H1 (cell line): ENCODE measurements around the gene PMEPA1.

Experiments used
- BRCA1 ChIP-seq: IDR thresholded peaks from 2 replicates; pipeline ENCODE4 v1.6.1; 2012; ENCODE audit warnings: low read depth, low read length, improper control_type of control experiment
- CHD2 ChIP-seq: IDR thresholded peaks from 2 replicates; pipeline ENCODE4 v1.6.1; 2012; ENCODE audit warnings: low read length, improper control_type of control experiment
- CTCF ChIP-seq, 3 experiments: IDR thresholded peaks; 1 replicate in 2 of 3; 2 replicates in 1 of 3; pipeline versions ENCODE4 v1.5.1 to v1.6.1; 2011; ENCODE audit warnings: low read length in 3 of 3, mild to moderate bottlenecking in 3 of 3, inconsistent platforms in 2 of 3, low read depth in 1 of 3, moderate library complexity in 1 of 3; ENCODE audit not compliant: insufficient read depth in 1 of 3; ENCODE audit errors: control extremely low read depth in 1 of 3
- POLR2A ChIP-seq, 2 experiments: IDR thresholded peaks; 1 replicate in 1 of 2; 2 replicates in 1 of 2; pipeline ENCODE4 v1.6.1; 2011; ENCODE audit warnings: low read depth in 2 of 2, low read length in 2 of 2, mild to moderate bottlenecking in 2 of 2; ENCODE audit errors: control extremely low read depth in 1 of 2
- POLR2AphosphoS5 ChIP-seq: IDR thresholded peaks from 2 replicates; pipeline ENCODE4 v1.6.1; 2011; ENCODE audit warnings: low read depth, low read length
- RAD21 ChIP-seq, 2 experiments: IDR thresholded peaks in 1 of 2; conservative IDR thresholded peaks in 1 of 2; 2 replicates each; pipeline ENCODE4 v1.6.1; 2011; ENCODE audit warnings: low read depth in 2 of 2, low read length in 2 of 2, improper control_type of control experiment in 1 of 2, inconsistent platforms in 1 of 2, mild to moderate bottlenecking in 1 of 2, moderate library complexity in 1 of 2
- SAP30 ChIP-seq: fragments of 300-600 bp; sonication (generic); IDR thresholded peaks from 2 replicates; pipeline ENCODE4 v1.7.1; 2012; ENCODE audit warnings: low read length, moderate library complexity, mild to moderate bottlenecking, inconsistent platforms; ENCODE audit not compliant: insufficient read depth, insufficient replicate concordance
- TAF1 ChIP-seq: IDR thresholded peaks from 2 replicates; pipeline ENCODE4 v1.6.1; 2011; ENCODE audit warnings: mild to moderate bottlenecking, low read depth, low read length
- TCF12 ChIP-seq: IDR thresholded peaks from 2 replicates; pipeline ENCODE4 v1.6.1; 2011; ENCODE audit warnings: low read depth, mild to moderate bottlenecking, low read length

DNA sequence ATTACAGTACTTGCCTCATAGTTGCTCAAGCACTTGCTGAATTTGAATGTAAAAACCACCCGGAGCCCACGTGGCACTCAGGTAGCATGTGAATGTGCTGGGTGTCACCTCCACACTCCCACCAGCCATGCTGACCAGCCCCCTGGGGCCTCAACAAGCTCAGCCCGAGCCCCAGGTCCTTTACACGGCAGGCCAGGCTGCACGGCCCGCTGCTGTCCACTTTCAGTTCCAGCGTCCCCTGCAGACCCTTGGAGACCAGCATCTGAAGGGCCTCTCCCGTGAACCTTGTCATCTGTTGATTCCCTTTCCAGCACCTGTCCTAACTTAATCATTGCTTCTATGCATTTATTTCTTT is 56.3 kb downstream of the PMEPA1 start:
- TF ChIP-seq CHD2 (no peak), TCF12 (no peak), POLR2AphosphoS5 (no peak), CTCF (IDR thresholded peaks at IDR 0.05; ENCODE audit: control extremely low read depth in 1 of 3, insufficient read depth in 1 of 3, low read depth in 1 of 3, low read length in 3 of 3) (no peak), BRCA1 (no peak), SAP30 (no peak), TAF1 (no peak), POLR2A (IDR thresholded peaks at IDR 0.05; ENCODE audit: control extremely low read depth in 1 of 2, low read depth in 2 of 2, low read length in 2 of 2) (no peak), RAD21 (IDR thresholded peaks at IDR 0.05 in 1 of 2, conservative IDR thresholded peaks at IDR 0.05 in 1 of 2; ENCODE audit: low read depth in 2 of 2, low read length in 2 of 2) (no peak)
